Neural progenitor cell (in vitro differentiated cells): ENCODE data around the gene KCMF1. TPM values are rescaled to one million over a fixed set of nuclear protein-coding genes. Genes with fewer than 3 reads are reported as not detected.

Experiments
- DNase-seq: peaks from one replicate; pipeline ENCODE4 v3.0.0-alpha.2; 2016; ENCODE audit warnings: low spot score
- H2AFZ ChIP-seq: fragments of 200-600 bp; sonication (generic); replicated peaks from 2 replicates; pipeline ENCODE4 v1.6.1; 2016; ENCODE audit warnings: antibody characterized with exemption
- H3F3A ChIP-seq: fragments of 200-600 bp; sonication (generic); 2 replicates; pipeline ENCODE4 v1.6.1; 2016; ENCODE audit warnings: antibody characterized with exemption, low read depth
- H3K27ac ChIP-seq: fragments of 200-600 bp; sonication (generic); 2 replicates; pipeline ENCODE4 v1.5.1; 2016; ENCODE audit warnings: mild to moderate bottlenecking
- H3K27me3 ChIP-seq: fragments of 200-600 bp; sonication (generic); 2 replicates; pipeline ENCODE4 v1.6.1; 2016; ENCODE audit warnings: mild to moderate bottlenecking, moderate library complexity
- H3K36me3 ChIP-seq: fragments of 200-600 bp; sonication (generic); 2 replicates; pipeline ENCODE4 v1.5.1; 2016
- H3K4me1 ChIP-seq: fragments of 200-600 bp; sonication (generic); 2 replicates; pipeline ENCODE4 v1.6.1; 2016; ENCODE audit warnings: mixed run types
- H3K4me2 ChIP-seq: fragments of 200-600 bp; sonication (generic); 2 replicates; pipeline ENCODE4 v1.6.1; 2016
- H3K4me3 ChIP-seq: fragments of 200-600 bp; sonication (generic); 2 replicates; pipeline ENCODE4 v1.5.1; 2016
- H3K79me2 ChIP-seq: fragments of 200-600 bp; sonication (generic); 2 replicates; pipeline ENCODE4 v1.6.1; 2016; ENCODE audit warnings: low read depth
- H3K9ac ChIP-seq: fragments of 200-600 bp; sonication (generic); 2 replicates; pipeline ENCODE4 v1.6.1; 2016
- H3K9me3 ChIP-seq: fragments of 200-600 bp; sonication (generic); 2 replicates; pipeline ENCODE4 v1.5.1; 2016; ENCODE audit warnings: low read depth
- H4K20me1 ChIP-seq: fragments of 200-600 bp; sonication (generic); 2 replicates; pipeline ENCODE4 v1.6.1; 2016; ENCODE audit warnings: low read depth
- H3K27ac Mint-ChIP-seq: 3 replicates; pipeline ENCODE4 v1.8.0; 2021; ENCODE audit warnings: mixed read lengths
- H3K27me3 Mint-ChIP-seq: 2 replicates; pipeline ENCODE4 v1.8.0; 2022; ENCODE audit warnings: low read depth, mild to moderate bottlenecking, inconsistent platforms, moderate library complexity, mixed read lengths; ENCODE audit not compliant: insufficient read depth
- H3K36me3 Mint-ChIP-seq: 3 replicates; pipeline ENCODE4 v1.8.0; 2021; ENCODE audit warnings: mixed read lengths
- H3K4me1 Mint-ChIP-seq: 3 replicates; pipeline ENCODE4 v1.8.0; 2021; ENCODE audit warnings: mixed read lengths
- H3K4me3 Mint-ChIP-seq: 3 replicates; pipeline ENCODE4 v1.8.0; 2021; ENCODE audit warnings: mild to moderate bottlenecking, moderate library complexity, mixed read lengths
- H3K9me3 Mint-ChIP-seq: 3 replicates; pipeline ENCODE4 v1.8.0; 2020; ENCODE audit warnings: mixed read lengths
- EZH2 ChIP-seq: fragments of 200-600 bp; sonication (generic); IDR thresholded peaks from 2 replicates; pipeline ENCODE4 v1.6.1; 2017; ENCODE audit warnings: antibody characterized with exemption, mild to moderate bottlenecking, moderate library complexity
- EZH2phosphoT487 ChIP-seq: fragments of 200-600 bp; sonication (generic); IDR thresholded peaks from 2 replicates; pipeline ENCODE4 v1.6.1; 2017; ENCODE audit warnings: antibody characterized with exemption
- total RNA-seq: library from RNA; depleted of rRNA; stranded (reverse); fragments of >200 nt; gene quantifications from 2 replicates; pipeline ENCODE4 v1.2.3, GENCODE V29; 2015; ENCODE audit warnings: low replicate concordance
- TF ChIP-seq, protein P1 (sequence below): fragments of 200-600 bp; sonication (generic); IDR thresholded peaks from 2 replicates; pipeline ENCODE4 v1.5.1; 2017; ENCODE audit warnings: antibody characterized with exemption, mild to moderate bottlenecking

Gene KCMF1
- total RNA-seq, 1 donor from 2014 or later = 99.7 TPM

DNA sequence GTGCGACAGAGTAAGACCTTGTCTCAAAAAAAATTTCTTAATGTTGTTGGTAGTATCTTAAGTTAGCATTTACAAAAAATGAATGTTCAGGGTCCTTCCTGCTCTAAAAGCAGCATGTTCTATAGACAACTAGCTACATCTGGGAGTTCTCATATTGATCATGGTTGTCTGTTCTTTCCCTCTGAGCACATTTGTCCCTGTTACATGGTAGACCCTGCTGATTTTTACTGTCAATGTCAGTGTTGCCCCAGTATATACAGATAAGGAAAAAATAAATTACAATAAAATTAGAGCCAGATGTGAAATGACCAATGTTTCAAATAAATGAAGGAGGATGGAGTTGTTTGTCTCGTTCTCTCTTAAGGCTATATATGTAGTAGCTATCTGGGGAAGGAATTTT is 63.2 kb downstream of the KCMF1 start:
- peaks cover 53% of the 10 kb centered on the region for H4K20me1 ChIP-seq
- H3K4me1 ChIP-seq = peaks cover 13% of the 10 kb centered on the region
- H3K4me3 ChIP-seq = no peak overlapping the region
- H3K36me3 ChIP-seq = peaks cover 10% of the 10 kb centered on the region
- H3K4me2 ChIP-seq = no peak overlapping the region
- Mint-ChIP-seq H3K27ac (no peak overlapping the region), H3K27me3 (no peaks in the 10 kb centered on the region), H3K4me1 (peaks cover 8% of the 10 kb centered on the region), H3K36me3 (peaks cover 38% of the 10 kb centered on the region), H3K9me3 (no peaks in the 10 kb centered on the region), H3K4me3 (no peak overlapping the region)
- no peaks in the 10 kb centered on the region for H3K27me3 ChIP-seq
- no peaks in the 10 kb centered on the region for H3K9me3 ChIP-seq
- TF ChIP-seq, protein P1, sequence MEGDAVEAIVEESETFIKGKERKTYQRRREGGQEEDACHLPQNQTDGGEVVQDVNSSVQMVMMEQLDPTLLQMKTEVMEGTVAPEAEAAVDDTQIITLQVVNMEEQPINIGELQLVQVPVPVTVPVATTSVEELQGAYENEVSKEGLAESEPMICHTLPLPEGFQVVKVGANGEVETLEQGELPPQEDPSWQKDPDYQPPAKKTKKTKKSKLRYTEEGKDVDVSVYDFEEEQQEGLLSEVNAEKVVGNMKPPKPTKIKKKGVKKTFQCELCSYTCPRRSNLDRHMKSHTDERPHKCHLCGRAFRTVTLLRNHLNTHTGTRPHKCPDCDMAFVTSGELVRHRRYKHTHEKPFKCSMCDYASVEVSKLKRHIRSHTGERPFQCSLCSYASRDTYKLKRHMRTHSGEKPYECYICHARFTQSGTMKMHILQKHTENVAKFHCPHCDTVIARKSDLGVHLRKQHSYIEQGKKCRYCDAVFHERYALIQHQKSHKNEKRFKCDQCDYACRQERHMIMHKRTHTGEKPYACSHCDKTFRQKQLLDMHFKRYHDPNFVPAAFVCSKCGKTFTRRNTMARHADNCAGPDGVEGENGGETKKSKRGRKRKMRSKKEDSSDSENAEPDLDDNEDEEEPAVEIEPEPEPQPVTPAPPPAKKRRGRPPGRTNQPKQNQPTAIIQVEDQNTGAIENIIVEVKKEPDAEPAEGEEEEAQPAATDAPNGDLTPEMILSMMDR = no peak
- TF ChIP-seq EZH2phosphoT487 (no peak), EZH2 (no peak)
- H2AFZ ChIP-seq = no peak overlapping the region
- H3K27ac ChIP-seq = no peak overlapping the region
- peaks cover 46% of the 10 kb centered on the region for H3K79me2 ChIP-seq
- H3F3A ChIP-seq = peaks cover 4% of the 10 kb centered on the region
- no peak overlapping the region for H3K9ac ChIP-seq
- DNase-seq = no peak

DNA sequence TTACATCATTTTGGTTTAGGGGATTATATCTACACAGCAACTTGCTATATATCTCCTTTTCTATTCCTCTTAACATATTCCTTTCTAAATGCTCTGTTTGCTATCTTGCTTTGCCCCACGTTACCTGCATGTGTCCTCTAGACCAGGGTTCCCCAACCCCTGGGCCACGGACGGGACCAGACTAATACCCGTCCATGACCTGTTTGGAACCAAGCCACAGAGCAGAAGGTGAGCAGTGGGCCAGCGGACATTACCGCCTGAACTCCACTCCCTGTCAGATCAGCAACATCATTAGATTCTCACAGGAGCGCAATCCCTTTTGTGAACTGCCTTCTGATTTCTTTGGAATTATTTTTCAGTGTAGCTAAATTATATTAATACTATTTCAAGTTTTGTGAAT is 66.7 kb downstream of the KCMF1 start:
- no peak for TF ChIP-seq EZH2phosphoT487
- TF ChIP-seq, protein P1 = no peak
- TF ChIP-seq EZH2 = no peak
- Histone ChIP-seq H3K4me1 (peaks cover 13% of the 10 kb centered on the region), H4K20me1 (peaks cover 45% of the 10 kb centered on the region), H3F3A (peaks cover 4% of the 10 kb centered on the region), H3K9ac (no peak overlapping the region), H3K27me3 (no peaks in the 10 kb centered on the region), H3K79me2 (peaks cover 36% of the 10 kb centered on the region), H3K4me3 (no peak overlapping the region), H3K27ac (no peak overlapping the region), H3K9me3 (no peaks in the 10 kb centered on the region), H3K4me2 (no peak overlapping the region), H3K36me3 (no peaks in the 10 kb centered on the region), H2AFZ (no peak overlapping the region)
- DNase-seq = no peak
- H3K9me3 Mint-ChIP-seq = no peaks in the 10 kb centered on the region
- no peak overlapping the region for H3K4me3 Mint-ChIP-seq
- H3K27ac Mint-ChIP-seq = no peak overlapping the region
- H3K36me3 Mint-ChIP-seq = peaks cover 31% of the 10 kb centered on the region
- H3K27me3 Mint-ChIP-seq = no peaks in the 10 kb centered on the region
- peaks cover 8% of the 10 kb centered on the region for H3K4me1 Mint-ChIP-seq

DNA sequence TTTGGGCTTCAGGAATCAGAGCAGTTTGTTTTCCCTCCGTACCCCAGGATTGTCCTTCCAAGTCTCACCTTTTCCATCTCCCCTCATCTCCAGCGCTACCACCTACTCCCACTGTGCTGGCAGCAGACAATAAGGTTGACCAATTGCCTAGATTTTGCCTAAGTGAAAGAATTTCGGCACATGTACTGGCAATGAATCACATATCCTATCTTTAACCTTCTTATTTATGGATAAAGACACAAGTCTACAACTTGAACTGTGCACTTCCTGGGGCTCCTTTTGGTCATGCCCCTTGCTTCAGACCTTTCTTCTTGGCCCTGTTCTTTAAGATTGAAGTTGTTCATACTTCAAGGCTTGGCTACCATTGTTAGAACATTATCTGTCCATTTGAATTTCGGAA is 71.4 kb downstream of the KCMF1 start:
- H3K9me3 ChIP-seq = no peaks in the 10 kb centered on the region
- no peak overlapping the region for H3K27ac Mint-ChIP-seq
- no peaks in the 10 kb centered on the region for H3K27me3 ChIP-seq
- peaks cover 18% of the 10 kb centered on the region for H3K79me2 ChIP-seq
- DNase-seq = no peak
- no peaks in the 10 kb centered on the region for H3F3A ChIP-seq
- no peak overlapping the region for H3K27ac ChIP-seq
- no peak overlapping the region for H3K9ac ChIP-seq
- no peaks in the 10 kb centered on the region for H3K4me1 Mint-ChIP-seq
- H3K27me3 Mint-ChIP-seq = no peaks in the 10 kb centered on the region
- H3K4me3 Mint-ChIP-seq = no peak overlapping the region
- no peaks in the 10 kb centered on the region for H3K9me3 Mint-ChIP-seq
- no peak overlapping the region for H2AFZ ChIP-seq
- H3K4me2 ChIP-seq = no peak overlapping the region
- no peak overlapping the region for H3K4me3 ChIP-seq
- no peaks in the 10 kb centered on the region for H3K4me1 ChIP-seq
- H3K36me3 ChIP-seq = peaks cover 13% of the 10 kb centered on the region
- TF ChIP-seq EZH2phosphoT487 (no peak), EZH2 (no peak)
- TF ChIP-seq, protein P1 = no peak
- H3K36me3 Mint-ChIP-seq = peaks cover 31% of the 10 kb centered on the region
- H4K20me1 ChIP-seq = peaks cover 3% of the 10 kb centered on the region

DNA sequence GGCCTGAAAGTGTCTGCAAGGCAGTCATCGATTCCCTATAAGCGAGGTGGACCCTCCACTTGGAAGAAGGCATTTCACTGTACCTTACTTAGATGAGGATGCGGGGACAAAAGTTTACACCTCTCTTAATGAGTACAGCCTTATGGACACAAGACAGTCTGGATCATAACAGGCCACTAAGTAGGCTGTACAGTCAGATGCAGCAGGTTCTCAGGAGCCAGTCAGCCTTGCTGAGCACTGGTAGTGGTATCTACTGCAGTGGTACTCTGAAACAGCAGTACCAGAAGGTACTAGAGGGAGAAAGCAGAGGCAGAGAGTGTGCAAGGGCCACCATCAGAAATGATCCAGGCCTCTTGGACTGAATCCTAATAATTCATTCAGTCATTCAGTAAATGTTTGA is 77.6 kb downstream of the KCMF1 start:
- peaks cover 9% of the 10 kb centered on the region for H4K20me1 ChIP-seq
- no peaks in the 10 kb centered on the region for H3K27me3 ChIP-seq
- H3K79me2 ChIP-seq = no peaks in the 10 kb centered on the region
- Mint-ChIP-seq H3K36me3 (peaks cover 28% of the 10 kb centered on the region), H3K9me3 (no peaks in the 10 kb centered on the region), H3K4me1 (peaks cover 14% of the 10 kb centered on the region), H3K4me3 (no peak overlapping the region), H3K27ac (no peak overlapping the region), H3K27me3 (no peaks in the 10 kb centered on the region)
- H3K4me3 ChIP-seq = no peak overlapping the region
- H3K36me3 ChIP-seq = peaks cover 18% of the 10 kb centered on the region
- DNase-seq = no peak
- H3K4me2 ChIP-seq = no peak overlapping the region
- no peak overlapping the region for H3K9ac ChIP-seq
- no peak overlapping the region for H3K27ac ChIP-seq
- no peak overlapping the region for H2AFZ ChIP-seq
- TF ChIP-seq EZH2phosphoT487 (no peak), EZH2 (no peak)
- TF ChIP-seq, protein P1 = no peak
- no peaks in the 10 kb centered on the region for H3K9me3 ChIP-seq
- peaks cover 7% of the 10 kb centered on the region for H3F3A ChIP-seq
- H3K4me1 ChIP-seq = peaks cover 7% of the 10 kb centered on the region
